Measurements from ENCODE around the gene FILIP1L.

The FILIP1L gene

DNA sequence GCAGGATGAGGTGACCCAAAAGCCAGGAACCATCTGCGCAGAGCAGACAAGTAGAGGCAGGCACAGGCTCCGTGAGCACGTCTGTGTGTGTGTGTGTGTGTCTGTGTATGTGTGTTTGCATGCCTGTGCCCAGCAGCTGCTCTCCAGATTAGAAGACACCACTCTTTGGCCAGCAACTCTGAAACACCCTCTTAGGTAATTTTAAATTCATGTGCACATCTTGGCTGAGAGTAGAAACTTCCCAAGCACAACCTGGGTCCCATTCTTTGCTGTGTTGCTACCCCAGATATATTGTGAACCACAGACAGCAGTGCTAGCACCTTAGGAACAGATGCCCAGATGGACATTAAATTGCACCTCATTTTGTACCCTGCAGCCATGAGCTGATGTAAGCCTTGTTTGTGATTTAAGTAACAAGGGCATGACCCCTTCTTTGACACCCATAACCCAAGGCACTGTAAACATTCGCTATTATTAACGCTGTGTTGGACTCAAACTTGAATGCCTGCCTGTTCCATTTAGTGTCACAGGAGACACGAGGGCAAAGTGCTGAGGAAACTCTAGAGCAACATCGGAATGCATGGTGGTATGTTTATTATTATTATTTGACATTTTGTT lies at the start of gene FILIP1L:
FILIP1L (minus strand) TSS at position 89 of the 618 bp plus-strand sequence.
- no peak for DNase-seq

DNA sequence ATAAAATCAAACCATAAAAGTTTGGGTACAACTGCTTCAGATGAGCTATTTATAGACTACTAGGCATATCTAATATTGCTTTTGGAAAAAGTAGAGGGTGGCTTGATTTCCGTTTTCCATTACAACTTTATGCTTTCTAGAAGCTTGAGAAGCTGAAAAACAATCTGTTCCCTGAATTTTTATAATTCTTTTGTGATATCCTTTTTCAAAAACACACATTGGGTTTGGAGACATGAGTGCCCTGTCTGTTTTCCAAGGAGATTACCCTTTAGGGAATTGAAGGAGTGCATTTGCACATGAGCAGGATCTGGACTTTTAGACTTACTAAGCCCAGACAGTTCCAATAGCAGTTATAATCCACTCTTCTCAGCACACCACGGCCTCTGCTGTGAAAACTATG lies 49.5 kb upstream of the FILIP1L start:
- no peak for DNase-seq

- DNase-seq = no peak
These were observed 46.2 kb upstream of the FILIP1L start for GRCh38 chr3:100160521-100160920.

DNA sequence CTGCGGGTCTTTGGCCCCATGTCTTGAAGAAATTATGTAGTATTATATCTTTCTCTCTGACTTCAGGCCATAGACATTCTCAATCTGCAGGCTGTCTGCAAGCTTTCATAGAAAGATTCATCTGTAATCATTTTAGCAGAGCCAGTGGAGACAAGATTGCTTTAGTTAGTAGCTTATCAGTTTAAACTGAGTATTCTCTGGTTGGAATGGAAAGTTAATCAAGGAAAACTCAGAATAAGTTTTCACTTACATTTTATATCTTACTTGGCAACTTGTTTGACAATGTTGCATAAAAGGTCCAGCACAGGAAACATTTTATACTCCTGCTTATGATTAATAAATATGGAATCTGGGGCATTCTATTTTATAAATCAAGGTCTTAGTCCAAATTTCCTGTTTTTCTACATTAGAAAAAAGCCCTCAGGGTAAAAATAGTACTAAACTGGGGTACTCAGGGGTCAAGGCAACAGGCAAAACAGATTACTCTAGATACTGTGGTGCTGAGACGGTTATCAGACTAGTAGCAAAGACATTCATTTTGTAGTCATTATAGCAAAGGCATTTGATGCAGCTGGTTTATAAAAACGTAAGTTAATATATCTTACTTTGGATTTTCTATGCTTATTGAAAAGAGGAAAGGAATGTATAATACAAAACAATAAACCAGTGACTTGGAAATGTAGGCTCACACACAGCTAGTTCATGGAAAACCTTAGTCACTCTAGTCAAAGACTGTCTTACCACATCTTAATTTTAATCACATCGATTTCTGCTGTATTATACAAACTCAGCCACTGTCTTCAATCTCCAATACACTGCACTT lies 45.2 kb upstream of the FILIP1L start:
- DNase-seq = no peak

- DNase-seq = peak; percentile 76
These were observed 44.6 kb upstream of the FILIP1L start for GRCh38 chr3:100158918-100159330.

DNA sequence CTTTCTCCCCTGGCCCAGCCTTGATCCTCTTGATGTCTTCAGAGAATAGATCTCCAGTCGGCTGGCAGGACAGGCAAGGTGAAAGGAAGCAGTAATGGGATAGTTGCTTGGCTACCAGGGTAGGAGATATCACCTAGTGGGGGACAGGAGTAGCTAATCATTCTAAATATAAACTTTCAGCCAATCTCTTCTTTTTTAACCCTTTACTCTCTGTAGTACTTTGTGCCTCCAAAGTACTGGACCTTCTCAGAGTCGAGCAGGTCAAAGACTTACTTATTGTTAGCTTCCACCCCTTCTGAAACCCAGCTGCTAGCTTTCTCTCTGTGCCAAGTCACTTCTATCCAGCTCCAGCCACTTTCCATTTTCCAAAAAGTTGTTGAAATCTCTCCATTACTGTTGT lies 43.4 kb upstream of the FILIP1L start:
- DNase-seq = no peak

DNA sequence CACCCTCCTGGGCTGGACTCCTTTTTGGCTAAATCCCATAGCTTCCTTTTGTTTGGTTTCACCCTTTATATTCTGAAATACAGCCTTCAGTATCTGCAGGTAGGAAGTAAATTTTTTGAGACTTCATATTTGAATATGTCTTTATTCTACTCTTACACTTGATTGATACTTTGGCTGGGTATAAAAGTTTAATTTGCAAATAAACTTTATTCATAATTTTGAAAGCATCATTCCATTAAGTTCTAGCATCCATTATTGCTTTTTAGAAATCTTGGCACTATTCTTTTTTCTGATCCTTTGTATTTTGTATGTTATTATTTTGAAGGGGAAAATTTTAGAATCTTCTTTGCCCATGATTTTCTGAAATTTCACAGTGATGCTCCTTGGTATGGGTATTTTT lies 41.3 kb upstream of the FILIP1L start:
- no peak for DNase-seq

DNA sequence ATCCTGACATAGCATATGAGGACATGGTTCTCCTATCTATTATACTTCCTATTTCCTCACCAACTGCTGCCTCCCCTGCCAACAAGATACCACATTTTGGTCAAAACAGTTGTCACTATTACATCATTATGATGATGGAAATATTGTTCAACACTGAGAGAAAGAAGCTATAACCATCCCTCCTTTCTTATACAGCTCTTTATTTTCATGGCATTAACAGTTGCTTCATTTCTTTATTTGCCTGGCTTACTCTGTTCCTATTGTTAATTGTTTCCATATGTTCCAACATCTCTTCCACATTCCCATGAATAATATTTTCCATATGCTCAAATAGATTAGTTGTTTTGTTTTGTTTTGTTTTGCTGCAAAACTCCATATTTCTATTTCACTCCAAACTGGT lies 40.8 kb upstream of the FILIP1L start:
- DNase-seq = no peak

GRCh38 chr3:100154171-100154570 lies 39.9 kb upstream of the FILIP1L start:
- DNase-seq = no peak

- DNase-seq = no peak
These were observed 36.9 kb upstream of the FILIP1L start for GRCh38 chr3:100151024-100151707.

GRCh38 chr3:100150473-100150872 lies 36.2 kb upstream of the FILIP1L start:
- no peak for DNase-seq

DNA sequence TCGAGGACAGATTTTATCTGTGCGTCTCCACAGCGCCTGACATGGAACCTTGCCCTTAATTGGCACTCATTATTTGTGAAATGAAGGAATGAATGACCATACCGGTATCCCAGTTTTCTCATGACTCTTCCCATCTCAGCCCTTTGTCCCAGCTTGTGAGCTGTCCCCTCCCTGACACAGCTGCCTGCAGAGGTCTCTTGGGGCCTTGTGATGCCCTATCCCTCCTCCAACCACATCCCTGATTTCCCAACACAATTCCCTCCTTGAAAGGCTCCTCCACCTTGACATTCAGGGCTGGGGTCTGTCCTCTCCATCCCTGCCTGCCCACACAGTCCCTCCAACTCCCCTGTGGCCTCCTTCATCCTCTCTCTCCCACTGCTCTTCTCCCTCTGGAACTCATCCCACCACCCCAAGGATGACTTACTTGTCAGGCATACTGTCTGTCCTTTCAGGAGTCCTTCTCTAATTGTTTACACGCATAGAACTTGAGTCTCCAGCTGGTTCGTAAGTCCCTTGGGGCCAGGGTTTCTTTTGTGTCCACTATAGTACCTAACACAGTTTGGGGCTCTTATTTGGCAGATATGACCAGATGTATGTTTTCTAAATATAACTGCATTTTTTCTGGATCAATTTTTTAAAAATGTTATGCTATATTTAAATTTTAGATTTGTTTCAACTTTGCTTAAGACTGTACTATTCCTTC lies 35.6 kb upstream of the FILIP1L start:
- no peak for DNase-seq

DNA sequence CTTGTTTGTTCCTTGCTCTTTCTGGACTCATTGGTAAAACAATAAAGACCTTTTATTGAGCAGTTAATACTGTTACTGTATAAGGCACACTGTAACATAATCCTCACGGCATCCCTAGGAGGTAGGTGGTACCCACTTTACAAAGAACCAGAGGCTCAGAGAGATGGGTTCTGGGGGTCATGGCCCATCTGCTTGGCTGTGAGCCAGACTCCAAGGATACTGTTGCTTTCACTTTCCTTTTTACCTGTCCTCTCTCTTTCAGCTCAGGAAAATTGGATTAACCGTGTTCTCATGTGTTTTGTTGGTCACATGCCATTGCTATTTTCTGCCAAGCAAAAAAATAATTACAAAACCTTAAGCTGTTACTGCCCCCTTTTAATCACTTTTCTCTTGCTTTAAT lies 34.8 kb upstream of the FILIP1L start:
- DNase-seq = no peak

DNA sequence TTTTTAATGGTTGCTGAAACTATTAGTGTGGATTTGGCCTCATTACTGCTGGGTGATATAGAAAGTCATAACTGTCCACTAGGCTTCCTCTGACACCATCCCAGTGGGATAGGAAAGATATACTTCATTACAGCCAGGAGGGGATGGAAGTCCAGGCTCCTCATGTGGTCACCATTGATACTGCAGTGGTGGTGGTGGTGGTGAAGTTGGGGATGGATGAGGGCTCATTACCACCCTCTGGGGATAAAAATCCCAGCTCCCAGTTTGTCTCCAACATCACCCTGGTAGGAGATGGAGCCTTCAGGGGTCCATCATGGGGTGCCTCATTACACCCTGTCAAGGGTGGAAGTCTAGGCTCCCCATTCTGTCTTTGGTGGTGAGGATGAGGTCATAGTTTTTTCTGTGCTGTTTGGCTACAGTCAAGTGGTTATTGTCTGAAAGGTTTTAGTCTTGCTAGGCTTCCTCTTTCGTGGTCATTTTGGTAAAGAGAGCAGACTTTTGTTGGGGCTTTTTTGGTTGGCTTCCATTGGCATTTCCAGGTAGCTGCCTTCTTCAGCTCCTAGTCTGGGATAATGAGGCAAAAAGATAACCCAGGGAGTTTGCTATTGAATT lies 30.1 kb upstream of the FILIP1L start:
- no peak for DNase-seq

DNA sequence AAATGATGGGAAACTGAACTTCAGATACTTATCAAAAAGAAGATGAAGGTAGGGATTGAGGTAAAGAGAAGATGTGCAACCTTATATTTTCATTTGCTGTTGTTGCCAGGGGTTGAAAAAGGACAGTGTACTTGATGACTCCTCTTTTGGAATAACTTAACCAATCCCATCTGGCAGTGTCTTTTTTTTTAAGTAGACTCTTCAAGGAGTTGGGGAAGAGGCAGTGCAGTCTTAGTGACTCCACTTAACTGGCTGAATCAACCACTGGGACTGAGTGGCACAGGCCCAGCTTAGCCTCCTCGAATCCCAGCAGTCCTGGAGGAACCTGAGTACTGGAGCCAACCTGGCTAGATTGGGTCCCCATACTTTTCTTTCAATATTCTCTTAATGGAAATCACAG lies 27.3 kb upstream of the FILIP1L start:
- no peak for DNase-seq

DNA sequence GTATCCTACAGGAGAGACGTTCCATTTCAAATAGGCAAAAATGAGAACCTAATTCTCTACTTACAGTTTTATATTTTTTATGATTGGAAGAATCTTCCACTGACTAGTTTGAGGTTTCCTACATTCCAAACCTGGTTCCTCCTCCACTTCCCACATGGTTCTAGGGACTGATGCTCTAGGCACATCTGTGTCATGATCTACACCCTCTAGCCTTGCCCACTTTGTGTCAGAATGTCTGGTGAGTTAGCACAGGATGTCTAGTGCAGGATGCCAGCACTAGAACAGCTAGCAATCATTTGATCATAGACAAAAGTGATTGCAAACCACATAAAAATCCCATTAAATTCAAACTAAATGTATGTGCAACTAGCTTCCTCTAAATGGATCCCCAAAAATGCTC lies 26.7 kb upstream of the FILIP1L start:
- no peak for DNase-seq

GRCh38 chr3:100136921-100137320 lies 22.6 kb upstream of the FILIP1L start:
- DNase-seq = no peak

DNA sequence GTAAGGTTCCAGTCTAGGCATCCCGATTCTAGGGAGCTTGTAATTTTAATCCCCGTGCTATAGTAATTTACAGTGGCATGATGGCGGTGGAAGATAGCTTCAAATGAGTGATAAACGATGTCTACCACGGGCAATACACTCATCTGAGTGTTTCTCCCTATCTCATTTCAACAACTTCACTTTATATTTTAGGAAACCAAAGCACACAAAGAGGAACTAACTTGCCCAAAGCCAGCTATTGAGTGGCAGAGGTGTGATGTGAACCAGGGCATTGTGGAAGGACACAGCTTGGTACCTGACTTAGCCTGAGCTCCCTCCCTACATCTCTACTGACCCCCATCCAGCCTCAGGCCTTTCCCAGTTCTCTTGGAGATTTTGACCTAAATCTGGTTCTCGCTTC lies 16.9 kb upstream of the FILIP1L start:
- DNase-seq = no peak

- no peak for DNase-seq
These were observed 15.6 kb upstream of the FILIP1L start for GRCh38 chr3:100129941-100130340.

GRCh38 chr3:100128565-100128964 lies 14.3 kb upstream of the FILIP1L start:
- no peak for DNase-seq

DNA sequence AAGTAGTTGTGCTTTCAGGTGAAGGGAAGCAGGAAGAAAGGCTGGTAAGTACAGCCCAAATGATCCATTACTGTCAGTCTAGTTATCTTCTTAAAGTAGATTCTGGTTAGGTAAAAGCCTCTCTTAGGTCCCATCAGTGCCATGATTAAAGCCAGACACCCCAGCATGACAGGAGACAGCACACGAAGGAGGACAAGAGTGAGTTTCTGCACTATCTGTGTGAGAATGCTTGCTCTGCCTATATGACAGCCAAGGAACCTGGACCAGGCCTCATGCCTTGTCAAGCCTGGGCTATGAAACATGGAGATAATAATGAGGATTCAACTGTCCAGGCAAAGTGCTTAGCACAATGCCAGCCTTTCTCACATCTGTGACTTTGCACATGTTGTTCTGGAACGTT lies 13.5 kb upstream of the FILIP1L start:
- DNase-seq = no peak

GRCh38 chr3:100125161-100125938 lies 11.0 kb upstream of the FILIP1L start:
- DNase-seq = no peak

Measured in NCI-H1694 (cell line).